GM18502 (cell line): ENCODE data around the gene CEP152.
"Not testable (repeated sequence)": the region's sequence is repeated elsewhere in the genome, so short reads cannot be mapped to it uniquely, and the experiment has no call there.

ENCODE experiments used
- ATAC-seq: cut with Tn5 transposase; IDR thresholded peaks from one replicate; pipeline ENCODE4 v1.9.1; 2021; ENCODE audit warnings: mild to moderate bottlenecking; ENCODE audit not compliant: unreplicated experiment, poor library complexity

CEP152 gene

DNA sequence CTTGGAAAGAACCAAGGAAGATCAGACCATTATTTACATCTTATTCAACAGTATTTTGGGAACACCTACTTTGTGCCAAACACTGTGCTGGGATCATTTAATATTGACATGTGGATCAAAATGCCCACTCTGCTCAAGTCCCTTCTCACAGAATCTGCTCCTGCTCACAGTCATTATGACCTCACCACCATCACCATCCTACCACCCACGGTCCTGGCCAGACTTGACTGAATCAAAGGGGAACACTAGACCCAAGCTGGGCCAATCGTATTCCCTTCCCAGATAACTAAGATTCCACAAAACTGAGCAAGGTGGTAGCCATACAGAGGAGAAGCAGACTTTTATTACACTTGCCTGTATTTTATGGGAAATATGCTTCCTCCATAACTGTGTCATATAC is 3.4 kb upstream of the CEP152 start:
- no peak for ATAC-seq

- no peak for ATAC-seq
Observed at GRCh38 chr15:48811325-48811958, 573 bp upstream of the CEP152 start.

GRCh38 chr15:48806151-48806550 is 4.7 kb downstream of the CEP152 start:
- ATAC-seq = no peak

- no peak for ATAC-seq
Observed at GRCh38 chr15:48805591-48805990, 5.3 kb downstream of the CEP152 start.

GRCh38 chr15:48803877-48804276 is 7.0 kb downstream of the CEP152 start:
- no peak for ATAC-seq

- ATAC-seq = no peak
Observed at GRCh38 chr15:48802867-48803266, 8.0 kb downstream of the CEP152 start.

- no peak for ATAC-seq
Observed at GRCh38 chr15:48802257-48802656, 8.6 kb downstream of the CEP152 start.

DNA sequence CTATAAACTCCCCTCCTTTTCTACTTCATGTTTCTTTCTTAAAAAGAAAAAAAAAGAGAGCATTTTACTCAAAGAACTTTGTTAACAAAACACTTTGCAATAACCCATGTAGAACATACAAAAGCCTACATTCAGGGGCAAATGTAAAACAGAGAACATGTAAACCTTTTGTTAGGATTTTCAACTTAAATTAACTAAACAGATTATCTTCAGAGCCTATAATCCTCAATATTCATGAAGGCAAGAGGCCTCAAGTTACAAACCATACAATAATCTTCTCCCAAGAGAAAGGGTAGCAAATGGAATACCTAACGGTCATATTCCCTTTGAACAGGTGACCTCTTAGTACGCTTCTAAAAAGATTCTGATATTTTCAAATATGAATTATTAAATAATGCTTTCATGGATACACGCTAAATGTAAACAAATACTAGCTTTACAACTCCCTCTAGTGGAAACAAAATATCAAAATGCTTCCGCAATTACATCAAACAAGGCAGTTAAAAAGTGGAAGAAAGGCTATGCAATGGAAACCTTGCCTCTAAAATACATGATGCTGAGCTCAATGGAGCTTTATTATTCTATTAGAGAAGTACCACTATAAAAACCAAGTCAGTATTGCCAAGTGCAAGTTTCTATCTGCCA is 9.9 kb downstream of the CEP152 start:
- ATAC-seq = no peak

- ATAC-seq = no peak
Observed at GRCh38 chr15:48800245-48800644, 10.6 kb downstream of the CEP152 start.

GRCh38 chr15:48798319-48798718 is 12.6 kb downstream of the CEP152 start:
- ATAC-seq = no peak

DNA sequence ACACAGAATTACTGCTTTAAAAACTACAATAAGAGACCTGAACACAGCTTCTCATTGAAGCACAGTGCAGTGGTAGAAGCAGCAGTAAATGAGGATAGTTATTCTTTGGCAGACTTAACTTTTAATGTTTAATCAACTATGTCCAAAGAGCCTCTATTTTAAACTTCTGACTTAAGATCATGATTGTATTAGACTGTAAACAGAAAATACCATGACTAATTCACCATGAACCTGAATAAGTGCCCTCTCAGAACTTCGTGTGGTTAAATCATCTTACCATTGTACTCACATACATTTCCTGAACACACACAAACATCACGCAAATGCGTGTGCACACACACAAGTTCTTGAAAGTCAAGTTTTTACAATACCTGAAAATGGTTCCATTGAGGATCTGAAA is 13.9 kb downstream of the CEP152 start:
- no peak for ATAC-seq

GRCh38 chr15:48796521-48796920 is 14.3 kb downstream of the CEP152 start:
- no peak for ATAC-seq

DNA sequence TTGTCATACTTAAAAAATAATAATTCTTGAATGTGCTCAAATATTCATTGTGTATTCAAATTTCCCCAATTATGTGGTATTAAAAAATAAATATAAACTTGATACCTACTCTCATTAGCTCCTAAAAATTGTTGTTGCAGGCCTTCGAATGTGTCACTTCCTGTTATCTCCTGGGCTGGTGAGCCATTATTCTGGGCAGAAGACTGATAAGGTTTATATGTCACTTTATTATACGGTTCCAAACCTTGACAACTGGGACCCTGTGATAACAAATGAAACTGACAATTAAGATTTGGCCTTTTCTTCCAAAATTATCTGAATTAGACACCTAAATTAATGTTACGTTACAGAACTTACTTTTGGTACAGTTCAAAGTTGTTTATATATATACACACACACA is 15.0 kb downstream of the CEP152 start:
- no peak for ATAC-seq

DNA sequence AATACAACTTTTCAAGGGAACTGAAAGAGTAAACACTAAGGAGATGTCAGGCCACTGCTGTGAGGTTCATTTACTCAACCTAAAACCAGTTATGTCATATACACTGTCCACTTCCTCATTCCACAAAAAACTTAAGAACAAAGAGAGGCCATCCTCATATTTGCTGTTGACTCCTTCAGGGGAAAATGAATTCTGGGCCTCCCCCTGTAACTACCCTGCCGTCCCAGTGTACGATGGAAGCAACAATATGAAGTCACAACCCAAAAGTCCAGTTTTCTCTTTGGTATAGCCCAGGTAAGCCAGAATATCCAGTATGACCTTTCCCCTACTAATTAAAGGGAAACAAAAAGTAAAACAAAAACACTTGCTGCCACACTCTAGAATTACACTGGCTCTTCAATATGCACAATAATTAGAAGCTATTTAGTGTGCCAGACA is 16.2 kb downstream of the CEP152 start:
- peak; percentile 97 for ATAC-seq

DNA sequence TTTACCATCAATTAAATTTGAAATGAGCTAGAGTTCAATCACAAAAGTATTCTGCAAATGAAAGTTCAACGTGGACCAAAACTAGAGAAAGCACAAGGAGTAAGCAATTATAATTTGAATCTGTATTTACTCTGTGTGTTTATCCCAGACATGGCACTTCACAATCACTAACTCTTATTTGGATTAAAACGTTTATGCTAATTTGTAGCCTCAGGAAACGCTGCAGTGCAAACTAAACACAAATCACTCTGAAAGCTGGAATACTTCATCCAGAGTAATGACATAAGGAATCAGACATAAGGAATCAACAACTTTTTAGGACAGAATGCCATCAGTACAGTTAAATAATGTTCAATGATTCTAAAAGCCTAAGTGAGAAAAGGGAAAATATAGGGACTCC is 18.5 kb downstream of the CEP152 start:
- no peak for ATAC-seq

DNA sequence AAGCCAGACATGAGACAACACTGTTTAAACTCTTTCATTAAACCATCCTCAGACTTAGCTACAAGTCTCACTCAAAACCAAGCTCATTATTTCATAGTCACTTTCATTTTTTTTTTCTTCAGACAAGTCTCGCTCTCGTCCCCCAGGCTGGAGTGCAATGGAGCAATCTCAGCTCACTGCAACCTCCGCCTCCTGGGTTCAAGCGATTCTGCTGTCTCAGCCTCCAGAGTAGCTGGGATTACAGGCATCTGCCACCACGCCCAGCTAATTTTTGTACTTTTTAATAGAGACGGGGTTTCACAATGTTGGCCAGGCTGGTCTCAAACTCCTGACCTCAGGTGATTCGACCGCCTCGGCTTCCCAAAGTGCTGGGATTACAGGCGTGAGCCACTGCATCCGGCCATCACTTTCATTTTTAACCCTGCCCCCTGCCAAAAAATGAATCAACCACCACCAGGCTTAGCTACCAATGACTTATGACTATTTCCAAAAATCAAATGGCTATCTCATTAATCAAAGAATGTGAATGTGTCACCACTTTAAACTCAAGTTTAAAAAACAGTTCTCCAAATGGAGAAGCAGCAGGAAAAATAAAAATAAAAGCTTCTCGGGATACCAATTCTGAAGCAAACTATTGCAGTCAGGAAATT is 20.3 kb downstream of the CEP152 start:
- ATAC-seq = not testable (repeated sequence)

DNA sequence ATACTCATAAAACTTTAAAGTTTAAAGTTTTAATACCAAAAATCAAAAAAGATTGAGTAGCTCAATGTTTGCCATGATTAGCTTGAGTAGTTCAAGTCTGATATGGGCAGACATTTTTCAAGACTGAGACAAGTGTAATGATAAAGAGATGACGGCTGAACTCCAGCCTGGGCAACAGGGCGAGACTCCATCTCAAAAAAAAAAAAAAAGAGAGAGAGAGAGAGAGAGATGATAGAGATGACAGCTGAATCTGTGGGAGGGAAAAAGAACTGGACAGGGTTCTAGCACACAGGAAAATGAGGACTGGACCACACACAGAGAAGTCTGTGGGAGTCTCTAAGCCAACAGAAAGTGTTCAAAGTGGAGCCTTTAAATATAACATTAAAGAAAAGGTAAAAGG is 25.2 kb downstream of the CEP152 start:
- no peak for ATAC-seq

- no peak for ATAC-seq
Observed at GRCh38 chr15:48785195-48785594, 25.7 kb downstream of the CEP152 start.

DNA sequence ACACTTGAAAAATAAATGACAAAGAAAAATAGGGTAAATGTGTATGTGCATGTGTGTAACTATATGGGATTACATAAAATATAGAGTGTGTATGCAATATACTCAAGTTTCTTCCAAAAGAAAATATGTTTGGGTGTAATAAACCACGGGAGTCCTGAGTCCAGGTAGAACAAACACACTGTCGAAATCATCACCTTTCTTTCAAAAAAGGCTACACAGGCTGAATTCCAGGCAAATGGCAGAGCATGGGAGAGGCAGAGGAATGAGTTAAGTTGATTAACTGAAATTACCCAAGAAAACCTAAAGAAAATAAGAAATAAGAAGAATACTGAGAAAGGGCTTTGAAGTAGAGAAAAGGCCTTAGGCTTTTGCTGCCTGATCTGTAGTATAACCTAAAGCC is 26.1 kb downstream of the CEP152 start:
- ATAC-seq = no peak

- ATAC-seq = no peak
Observed at GRCh38 chr15:48782911-48783310, 28.0 kb downstream of the CEP152 start.

DNA sequence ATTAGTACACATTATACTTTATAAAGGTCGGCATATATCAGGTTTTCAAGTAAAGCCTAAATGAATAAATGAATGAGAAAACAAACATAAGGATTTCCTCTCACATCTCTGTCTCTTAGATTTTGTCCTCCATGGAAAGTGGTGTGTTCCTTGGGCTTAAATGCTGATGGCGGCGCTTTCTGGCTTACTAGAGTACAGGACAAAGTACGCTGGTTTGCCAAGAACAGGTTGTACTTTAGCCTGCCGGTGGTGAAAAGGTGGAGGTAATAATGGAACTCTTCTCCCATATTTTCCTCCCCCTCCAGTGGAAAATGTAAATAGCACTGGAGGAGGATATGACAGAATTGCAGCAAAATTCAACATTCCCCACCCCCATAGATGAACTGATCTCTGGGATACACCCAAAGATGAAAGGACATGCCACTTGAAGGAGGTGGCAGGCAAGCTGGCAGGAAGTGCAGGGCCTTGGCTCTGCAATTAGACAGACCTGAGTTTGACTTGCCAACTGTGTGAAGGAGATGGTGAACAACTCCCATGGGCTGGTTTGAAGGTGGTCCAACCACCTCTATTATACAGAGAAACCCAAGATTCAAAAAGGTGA is 29.3 kb downstream of the CEP152 start:
- ATAC-seq = no peak
